ENCODE data around the gene DPH5.

The DPH5 gene

DNA sequence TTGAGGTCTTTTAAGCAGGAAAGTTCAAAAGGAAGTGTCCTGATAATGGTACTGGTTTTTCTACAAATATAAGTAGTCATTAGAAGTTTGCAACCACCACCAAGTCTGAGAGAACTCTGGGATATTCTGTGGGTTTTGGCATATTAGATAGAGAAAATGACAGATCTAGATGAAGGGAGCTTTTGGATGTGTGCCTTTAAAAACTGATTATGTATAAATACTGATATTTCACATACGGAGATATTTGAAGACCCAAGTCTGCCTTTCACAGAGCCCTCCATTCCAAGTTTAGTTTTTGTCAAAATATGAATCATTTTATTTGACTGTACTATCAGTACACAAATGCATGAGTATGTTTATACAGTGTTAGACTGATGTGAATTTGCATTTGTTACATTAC lies 48.6 kb downstream of the DPH5 start:
- TF ChIP-seq, protein P1, sequence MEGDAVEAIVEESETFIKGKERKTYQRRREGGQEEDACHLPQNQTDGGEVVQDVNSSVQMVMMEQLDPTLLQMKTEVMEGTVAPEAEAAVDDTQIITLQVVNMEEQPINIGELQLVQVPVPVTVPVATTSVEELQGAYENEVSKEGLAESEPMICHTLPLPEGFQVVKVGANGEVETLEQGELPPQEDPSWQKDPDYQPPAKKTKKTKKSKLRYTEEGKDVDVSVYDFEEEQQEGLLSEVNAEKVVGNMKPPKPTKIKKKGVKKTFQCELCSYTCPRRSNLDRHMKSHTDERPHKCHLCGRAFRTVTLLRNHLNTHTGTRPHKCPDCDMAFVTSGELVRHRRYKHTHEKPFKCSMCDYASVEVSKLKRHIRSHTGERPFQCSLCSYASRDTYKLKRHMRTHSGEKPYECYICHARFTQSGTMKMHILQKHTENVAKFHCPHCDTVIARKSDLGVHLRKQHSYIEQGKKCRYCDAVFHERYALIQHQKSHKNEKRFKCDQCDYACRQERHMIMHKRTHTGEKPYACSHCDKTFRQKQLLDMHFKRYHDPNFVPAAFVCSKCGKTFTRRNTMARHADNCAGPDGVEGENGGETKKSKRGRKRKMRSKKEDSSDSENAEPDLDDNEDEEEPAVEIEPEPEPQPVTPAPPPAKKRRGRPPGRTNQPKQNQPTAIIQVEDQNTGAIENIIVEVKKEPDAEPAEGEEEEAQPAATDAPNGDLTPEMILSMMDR (IDR thresholded peaks at IDR 0.05; ENCODE audit: extremely low read depth, insufficient read depth, missing control alignments), result no peak
- in situ Hi-C loops (cut with MboI; ENCODE audit: low pct_unique_long_range_greater_than_20kb, low sequenced_read_pairs, unreplicated experiment), result no loop called here
- DNase-seq (ENCODE audit: low spot score), result no peak

DNA sequence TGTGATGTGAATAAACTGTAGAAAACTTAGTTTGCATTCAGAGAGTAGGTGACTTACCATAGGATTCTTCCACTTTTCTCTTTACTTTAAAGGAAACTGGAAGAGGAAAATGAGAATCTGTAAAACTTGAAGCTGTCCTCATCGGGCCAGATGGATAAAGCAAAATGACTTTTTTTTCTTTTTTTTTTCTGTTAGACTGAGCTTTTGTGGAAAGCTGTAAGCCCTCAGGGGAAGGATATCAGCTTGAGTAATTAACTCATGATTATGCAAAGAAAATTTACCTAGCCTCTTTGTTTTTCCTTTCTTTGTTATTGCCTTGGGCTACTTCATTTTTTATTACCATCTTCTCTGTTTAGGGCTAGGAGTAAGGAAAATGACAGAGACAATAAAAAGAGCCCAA lies 53.4 kb downstream of the DPH5 start:
- TF ChIP-seq, protein P1 (IDR thresholded peaks at IDR 0.05; ENCODE audit: extremely low read depth, insufficient read depth, missing control alignments), result no peak
- no peak for DNase-seq (ENCODE audit: low spot score)
- in situ Hi-C loops (cut with MboI; ENCODE audit: low pct_unique_long_range_greater_than_20kb, low sequenced_read_pairs, unreplicated experiment), result no loop called here

DNA sequence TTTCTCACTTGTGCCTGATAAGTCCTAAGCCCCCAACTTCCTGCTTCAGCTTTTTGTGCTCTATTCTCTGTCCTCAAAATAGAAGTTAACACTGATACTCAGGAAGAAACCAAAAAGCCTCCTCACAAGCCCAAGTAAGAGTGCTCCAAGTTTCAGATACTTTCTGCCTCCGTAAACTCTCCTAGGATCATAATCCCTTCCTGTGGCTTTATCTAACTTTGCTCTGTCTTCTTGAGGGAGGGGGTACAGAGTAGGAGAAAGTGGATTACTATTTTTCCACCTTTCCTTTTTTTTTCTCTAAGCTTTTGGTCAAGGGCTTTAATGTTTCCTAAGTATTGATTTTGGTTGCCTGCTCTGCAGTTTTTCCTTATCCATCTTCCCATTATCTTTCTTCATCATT lies 54.6 kb downstream of the DPH5 start:
- DNase-seq (ENCODE audit: low spot score), result no peak
- TF ChIP-seq, protein P1 (IDR thresholded peaks at IDR 0.05; ENCODE audit: extremely low read depth, insufficient read depth, missing control alignments), result no peak
- in situ Hi-C loops (cut with MboI; ENCODE audit: low pct_unique_long_range_greater_than_20kb, low sequenced_read_pairs, unreplicated experiment), result no loop called here

DNA sequence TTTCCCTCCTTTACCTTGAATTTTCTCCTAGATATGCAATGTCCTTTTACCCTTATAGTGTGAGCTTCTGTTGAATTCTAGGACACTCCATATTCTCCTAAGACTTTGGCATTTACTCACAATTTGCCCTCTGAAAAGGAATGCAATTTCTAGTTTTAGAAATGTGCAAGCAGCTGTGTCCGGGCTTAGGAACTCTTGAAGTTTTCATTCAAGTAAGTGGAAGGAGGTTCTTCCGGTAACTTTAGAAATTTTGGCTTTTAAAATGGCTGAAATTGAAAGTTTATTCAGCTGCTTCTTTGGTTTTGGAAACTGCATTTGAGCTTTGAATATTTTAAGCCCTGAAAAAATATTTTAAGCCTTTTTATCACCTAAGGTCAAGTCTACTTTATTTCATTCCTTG lies 56.3 kb downstream of the DPH5 start:
- TF ChIP-seq, protein P1 (IDR thresholded peaks at IDR 0.05; ENCODE audit: extremely low read depth, insufficient read depth, missing control alignments), result no peak
- in situ Hi-C loops (cut with MboI; ENCODE audit: low pct_unique_long_range_greater_than_20kb, low sequenced_read_pairs, unreplicated experiment), result no loop called here
- DNase-seq (ENCODE audit: low spot score), result no peak

DNA sequence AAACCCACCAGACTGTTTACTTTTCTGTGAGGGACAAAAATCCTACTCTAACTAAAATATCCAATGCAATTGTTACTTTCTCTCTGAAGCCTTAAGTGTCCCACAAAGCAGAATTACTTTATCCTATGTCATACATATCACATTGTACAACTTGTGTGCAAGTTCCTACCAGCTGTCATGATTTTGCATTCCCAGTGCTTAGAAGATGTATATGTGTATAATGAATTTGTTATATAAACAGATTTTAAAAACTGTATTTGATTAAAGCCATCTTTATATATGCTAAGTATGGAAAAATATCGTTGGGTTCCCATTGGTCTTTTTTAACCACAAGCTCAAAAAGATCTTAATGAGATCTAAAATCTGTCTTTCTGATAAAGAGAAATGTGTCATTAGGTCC lies 57.0 kb downstream of the DPH5 start:
- in situ Hi-C loops (cut with MboI; ENCODE audit: low pct_unique_long_range_greater_than_20kb, low sequenced_read_pairs, unreplicated experiment), result no loop called here
- no peak for DNase-seq (ENCODE audit: low spot score)
- TF ChIP-seq, protein P1 (IDR thresholded peaks at IDR 0.05; ENCODE audit: extremely low read depth, insufficient read depth, missing control alignments), result no peak

DNA sequence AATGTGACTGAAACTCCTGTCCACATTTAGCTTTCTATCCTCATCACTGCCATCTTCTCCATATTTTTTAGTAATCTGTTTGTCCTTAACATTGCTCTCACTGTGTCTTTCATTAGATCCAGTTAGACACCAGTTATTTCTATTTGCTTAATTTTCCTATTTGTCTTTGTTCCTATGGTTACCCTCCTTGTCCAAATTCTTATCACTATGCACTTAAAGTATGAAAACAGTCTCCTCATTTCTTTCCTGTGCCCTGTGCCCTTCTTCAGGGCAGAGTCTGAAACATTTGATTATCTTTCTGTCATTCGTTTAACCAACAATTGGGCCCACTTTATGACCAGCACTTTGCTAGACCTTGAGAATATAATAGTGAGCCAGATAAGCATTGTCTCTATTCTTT lies 65.5 kb downstream of the DPH5 start:
- in situ Hi-C loops (cut with MboI; ENCODE audit: low pct_unique_long_range_greater_than_20kb, low sequenced_read_pairs, unreplicated experiment), result no loop called here
- TF ChIP-seq, protein P1 (IDR thresholded peaks at IDR 0.05; ENCODE audit: extremely low read depth, insufficient read depth, missing control alignments), result no peak
- DNase-seq (ENCODE audit: low spot score), result no peak

DNA sequence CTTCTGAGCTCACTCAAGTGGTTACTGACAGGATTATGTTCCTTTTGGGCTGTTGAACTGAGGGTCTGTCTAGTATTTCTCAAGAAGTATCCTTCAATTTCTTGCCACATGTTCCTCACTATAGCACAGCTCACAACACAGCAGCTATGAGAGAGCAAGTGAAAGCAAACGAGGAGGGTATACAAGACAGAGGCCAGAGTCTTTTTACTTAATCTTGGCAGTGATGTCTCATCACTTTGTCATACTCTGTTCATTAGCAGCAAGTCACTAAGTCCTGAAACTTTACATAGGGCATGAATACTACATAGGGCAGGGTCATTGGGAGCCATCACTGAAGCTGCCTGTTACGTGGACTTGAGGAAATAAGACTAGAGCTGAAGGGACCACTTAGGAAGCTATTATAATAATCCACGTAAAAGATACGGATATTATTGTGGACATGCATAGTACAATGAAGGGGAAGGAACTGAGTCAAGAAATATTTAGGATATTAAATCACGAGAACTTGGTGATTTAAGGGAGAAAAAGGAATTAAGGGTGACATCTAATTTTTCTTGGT lies 66.0 kb downstream of the DPH5 start:
- no peak for DNase-seq (ENCODE audit: low spot score)
- in situ Hi-C loops (cut with MboI; ENCODE audit: low pct_unique_long_range_greater_than_20kb, low sequenced_read_pairs, unreplicated experiment), result no loop called here
- TF ChIP-seq, protein P1 (IDR thresholded peaks at IDR 0.05; ENCODE audit: extremely low read depth, insufficient read depth, missing control alignments), result no peak

Measured in GM13977 (cell line).